GM12872 (cell line): ENCODE measurements around the gene GSE1.

Source experiments
- CTCF ChIP-seq: IDR thresholded peaks from 3 replicates; pipeline ENCODE4 v1.5.1; 2011; ENCODE audit warnings: low read depth, mild to moderate bottlenecking, low read length, moderate library complexity; ENCODE audit not compliant: insufficient read depth

The GSE1 gene

GRCh38 chr16:85680352-85680944 is 67.3 kb downstream of the GSE1 start:
- TF ChIP-seq CTCF: no peak

GRCh38 chr16:85681255-85681654 is 68.1 kb downstream of the GSE1 start:
- no peak for TF ChIP-seq CTCF

- no peak for TF ChIP-seq CTCF
Measured at GRCh38 chr16:85682516-85682915, 69.4 kb downstream of the GSE1 start.

GRCh38 chr16:85683363-85683762 is 70.2 kb downstream of the GSE1 start:
- no peak for TF ChIP-seq CTCF

GRCh38 chr16:85685251-85685650 is 72.1 kb downstream of the GSE1 start:
- no peak for TF ChIP-seq CTCF

GRCh38 chr16:85686912-85687591 is 73.9 kb downstream of the GSE1 start:
- no peak for TF ChIP-seq CTCF

GRCh38 chr16:85687651-85688471 is 74.7 kb downstream of the GSE1 start:
- TF ChIP-seq CTCF: no peak
